Urinary bladder (tissue), 4 donors: ENCODE measurements around the gene STAT5A. TPM values are rescaled to one million over a fixed set of nuclear protein-coding genes. Genes with fewer than 3 reads are reported as not detected.
"Not testable (repeated sequence)": the region's sequence is repeated elsewhere in the genome, so short reads cannot be mapped to it uniquely, and the experiment has no call there.

Experiments used
- DNase-seq: peaks from one replicate; pipeline ENCODE4 v3.0.0-alpha.2; 2015; ENCODE audit errors: extremely low spot score
- H3K27ac ChIP-seq: one replicate; pipeline ENCODE4 v1.5.1; 2013; ENCODE audit warnings: low read depth, mild to moderate bottlenecking, moderate library complexity
- H3K36me3 ChIP-seq: one replicate; pipeline ENCODE4 v1.6.1; 2013; ENCODE audit warnings: mild to moderate bottlenecking, moderate library complexity; ENCODE audit not compliant: insufficient read depth
- H3K4me1 ChIP-seq: one replicate; pipeline ENCODE4 v1.6.1; 2013; ENCODE audit warnings: mild to moderate bottlenecking, moderate library complexity; ENCODE audit not compliant: insufficient read depth
- H3K4me3 ChIP-seq: one replicate; pipeline ENCODE4 v1.5.1; 2013; ENCODE audit warnings: low read depth, low read length
- WGBS: extraction: QIAGEN DNeasy Blood & Tissue Kit; methylation state at CpG from one replicate; pipeline ENCODE4 v1.1.7; 2013; 5-methylcytosine and 5-hydroxymethylcytosine counted together
- polyA plus RNA-seq: library from polyadenylated mRNA; stranded (reverse); fragments of 200-250 nt; gene quantifications from one replicate; pipeline ENCODE4 v1.2.3, GENCODE V29; 2013
- total RNA-seq: library from RNA; depleted of rRNA; stranded (reverse); fragments of >200 nt; gene quantifications from one replicate; pipeline ENCODE4 v1.2.3, GENCODE V29; 2014
- donor health status: healthy with polysubstance abuse.
- donor health status: healthy.

STAT5A gene
- total and polyA plus RNA-seq, 2 donors = 14.9 to 34.0 TPM

GRCh38 chr17:42252597-42253550 lies 35.4 kb upstream of the STAT5A start:
- no peak for DNase-seq
- Histone ChIP-seq H3K4me1 (peaks cover 3% of the 10 kb centered on the region), H3K4me3 (no peak overlapping the region), H3K27ac (no peak overlapping the region), H3K36me3 (no peaks in the 10 kb centered on the region)
- 50% methylated on average over 4 of the region's 4 CpGs for WGBS

GRCh38 chr17:42253578-42253977 lies 34.7 kb upstream of the STAT5A start:
- Histone ChIP-seq H3K27ac (no peak overlapping the region), H3K4me1 (peaks cover 3% of the 10 kb centered on the region), H3K36me3 (no peaks in the 10 kb centered on the region), H3K4me3 (no peak overlapping the region)
- no peak for DNase-seq
- 96% methylated on average over 5 of the region's 5 CpGs for WGBS

GRCh38 chr17:42255445-42255844 lies 32.9 kb upstream of the STAT5A start:
- no peak for DNase-seq
- WGBS = 93% methylated on average over 8 of the region's 8 CpGs
- H3K36me3 ChIP-seq = no peaks in the 10 kb centered on the region
- H3K27ac ChIP-seq = no peak overlapping the region
- H3K4me3 ChIP-seq = no peak overlapping the region
- H3K4me1 ChIP-seq = no peaks in the 10 kb centered on the region

- H3K4me3 ChIP-seq = no peak overlapping the region
- WGBS = 86% methylated on average over 6 of the region's 6 CpGs
Measured at GRCh38 chr17:42260318-42260717, 28.0 kb upstream of the STAT5A start.

GRCh38 chr17:42264366-42264765 lies 23.9 kb upstream of the STAT5A start:
- not testable (repeated sequence) for H3K36me3 ChIP-seq, H3K4me3 ChIP-seq, H3K4me1 ChIP-seq, H3K27ac ChIP-seq, DNase-seq
- no CpG with 5 or more reads among the region's 4 CpGs for WGBS

More at GRCh38 chr17:42260318-42260717, 28.0 kb upstream of the STAT5A start:
- Histone ChIP-seq H3K36me3 (no peaks in the 10 kb centered on the region), H3K4me1 (no peaks in the 10 kb centered on the region), H3K27ac (no peak overlapping the region)
- DNase-seq = no peak

GRCh38 chr17:42266462-42266861 lies 21.8 kb upstream of the STAT5A start:
- Histone ChIP-seq H3K4me3 (no peak overlapping the region), H3K36me3 (no peaks in the 10 kb centered on the region), H3K27ac (no peak overlapping the region), H3K4me1 (peaks cover 2% of the 10 kb centered on the region)
- DNase-seq = no peak
- 80% methylated on average over 2 of the region's 2 CpGs for WGBS

- WGBS = 58% methylated on average over 9 of the region's 9 CpGs
- Histone ChIP-seq H3K27ac (no peak overlapping the region), H3K36me3 (no peaks in the 10 kb centered on the region), H3K4me1 (peaks cover 2% of the 10 kb centered on the region), H3K4me3 (no peak overlapping the region)
- no peak for DNase-seq
Measured at GRCh38 chr17:42266918-42267766, 21.2 kb upstream of the STAT5A start.

- H3K27ac ChIP-seq = no peak overlapping the region
- WGBS = 89% methylated on average over 5 of the region's 5 CpGs
- peaks cover 2% of the 10 kb centered on the region for H3K4me1 ChIP-seq
- no peak overlapping the region for H3K4me3 ChIP-seq
- no peak for DNase-seq
- no peaks in the 10 kb centered on the region for H3K36me3 ChIP-seq
Measured at GRCh38 chr17:42268236-42268635, 20.1 kb upstream of the STAT5A start.

GRCh38 chr17:42270170-42270535 lies 18.1 kb upstream of the STAT5A start:
- no peak overlapping the region for H3K4me3 ChIP-seq
- DNase-seq = no peak
- H3K36me3 ChIP-seq = no peaks in the 10 kb centered on the region
- no peak overlapping the region for H3K27ac ChIP-seq
- WGBS = 68% methylated on average over 4 of the region's 4 CpGs
- peaks cover 2% of the 10 kb centered on the region for H3K4me1 ChIP-seq

- Histone ChIP-seq H3K4me1 (peaks cover 2% of the 10 kb centered on the region), H3K27ac (no peak overlapping the region)
Measured at GRCh38 chr17:42270596-42270995, 17.7 kb upstream of the STAT5A start.

GRCh38 chr17:42271006-42271778 lies 17.1 kb upstream of the STAT5A start:
- no peak for DNase-seq
- Histone ChIP-seq H3K27ac (no peak overlapping the region), H3K4me1 (peaks cover 2% of the 10 kb centered on the region), H3K36me3 (no peaks in the 10 kb centered on the region), H3K4me3 (no peak overlapping the region)
- WGBS = 84% methylated on average over 3 of the region's 3 CpGs

More at GRCh38 chr17:42270596-42270995, 17.7 kb upstream of the STAT5A start:
- DNase-seq = no peak
- H3K4me3 ChIP-seq = no peak overlapping the region
- 65% methylated on average over 6 of the region's 6 CpGs for WGBS
- no peaks in the 10 kb centered on the region for H3K36me3 ChIP-seq

- no peaks in the 10 kb centered on the region for H3K36me3 ChIP-seq
- H3K4me1 ChIP-seq = peaks cover 2% of the 10 kb centered on the region
- H3K27ac ChIP-seq = no peak overlapping the region
- no peak for DNase-seq
- no peak overlapping the region for H3K4me3 ChIP-seq
Measured at GRCh38 chr17:42271779-42272035, 16.6 kb upstream of the STAT5A start.

GRCh38 chr17:42272162-42272907 lies 16.0 kb upstream of the STAT5A start:
- peaks cover 2% of the 10 kb centered on the region for H3K4me1 ChIP-seq

More at GRCh38 chr17:42272162-42272907, 16.0 kb upstream of the STAT5A start:
- no peak for DNase-seq
- H3K27ac ChIP-seq = no peak overlapping the region
- no peaks in the 10 kb centered on the region for H3K36me3 ChIP-seq
- 40% methylated on average over 7 of the region's 7 CpGs for WGBS
- H3K4me3 ChIP-seq = no peak overlapping the region
